Parathyroid adenoma (tissue), 2 donors: ENCODE measurements around the gene PRICKLE1.

Experiments
- H2AFZ ChIP-seq: fragments of 300-600 bp; sonication (generic); one replicate; pipeline ENCODE4 v1.7.0; 2017; ENCODE audit warnings: antibody characterized with exemption, mild to moderate bottlenecking
- H3K27ac ChIP-seq: fragments of 300-600 bp; sonication (generic); one replicate; pipeline ENCODE4 v1.7.0; 2017
- H3K27me3 ChIP-seq: fragments of 300-600 bp; sonication (generic); one replicate; pipeline ENCODE4 v1.7.0; 2017; ENCODE audit warnings: low read length; ENCODE audit not compliant: control insufficient read depth, insufficient read depth
- H3K36me3 ChIP-seq: fragments of 300-600 bp; sonication (generic); one replicate; pipeline ENCODE4 v1.7.0; 2017; ENCODE audit warnings: low read length; ENCODE audit not compliant: control insufficient read depth, insufficient read depth
- H3K4me1 ChIP-seq: fragments of 300-600 bp; sonication (generic); one replicate; pipeline ENCODE4 v1.7.0; 2017; ENCODE audit warnings: control low read depth
- H3K4me2 ChIP-seq: fragments of 300-600 bp; sonication (generic); one replicate; pipeline ENCODE4 v1.7.0; 2017; ENCODE audit warnings: low read length
- H3K4me3 ChIP-seq: fragments of 300-600 bp; sonication (generic); one replicate; pipeline ENCODE4 v1.7.0; 2017; ENCODE audit warnings: low read depth, low read length
- H3K79me2 ChIP-seq: fragments of 300-600 bp; sonication (generic); one replicate; pipeline ENCODE4 v1.7.0; 2017; ENCODE audit warnings: control low read depth
- H3K9ac ChIP-seq: fragments of 300-600 bp; sonication (generic); one replicate; pipeline ENCODE4 v1.7.0; 2017; ENCODE audit warnings: mild to moderate bottlenecking
- H3K9me3 ChIP-seq: fragments of 300-600 bp; sonication (generic); one replicate; pipeline ENCODE4 v1.7.0; 2017; ENCODE audit warnings: low read length; ENCODE audit not compliant: control insufficient read depth
- TF ChIP-seq, protein P1 (sequence below): fragments of 300-600 bp; sonication (generic); IDR thresholded peaks from one replicate; pipeline ENCODE4 v1.7.0; 2017; ENCODE audit warnings: antibody characterized with exemption, mild to moderate bottlenecking
- donor health status: primary hyperparathyroidism.

PRICKLE1 gene

DNA sequence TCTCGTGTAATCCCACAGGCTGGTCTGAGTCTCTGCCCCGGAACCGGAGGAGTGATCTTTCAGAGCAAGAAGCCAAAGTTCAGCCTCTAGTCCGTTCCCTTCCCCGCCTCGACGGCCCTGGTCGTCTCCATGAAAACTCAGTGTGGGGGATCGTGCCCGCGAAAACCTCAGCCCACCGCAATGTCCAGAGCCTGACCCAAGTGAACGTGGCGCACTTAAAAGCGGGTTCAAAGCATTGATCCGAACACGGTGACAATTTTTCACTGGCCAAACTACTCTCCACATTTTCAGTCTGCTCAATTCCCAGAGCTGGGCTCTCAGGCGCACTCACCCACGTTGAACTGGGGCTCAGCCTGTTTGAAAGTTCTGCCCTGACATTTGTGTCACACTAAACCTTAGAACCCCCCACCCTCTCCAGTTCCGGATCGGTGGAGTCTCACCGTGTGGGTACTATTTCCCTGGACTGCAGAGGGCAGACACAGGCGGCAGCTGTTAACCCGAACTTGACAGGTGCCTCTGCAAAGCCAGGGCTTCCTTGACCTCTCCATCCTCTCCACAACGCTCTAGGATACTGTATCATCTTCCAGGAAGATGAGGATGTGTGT lies 886 bp upstream of the PRICKLE1 start:
- Histone ChIP-seq H3K9ac (no peak overlapping the region), H3K27ac (no peak overlapping the region)

DNA sequence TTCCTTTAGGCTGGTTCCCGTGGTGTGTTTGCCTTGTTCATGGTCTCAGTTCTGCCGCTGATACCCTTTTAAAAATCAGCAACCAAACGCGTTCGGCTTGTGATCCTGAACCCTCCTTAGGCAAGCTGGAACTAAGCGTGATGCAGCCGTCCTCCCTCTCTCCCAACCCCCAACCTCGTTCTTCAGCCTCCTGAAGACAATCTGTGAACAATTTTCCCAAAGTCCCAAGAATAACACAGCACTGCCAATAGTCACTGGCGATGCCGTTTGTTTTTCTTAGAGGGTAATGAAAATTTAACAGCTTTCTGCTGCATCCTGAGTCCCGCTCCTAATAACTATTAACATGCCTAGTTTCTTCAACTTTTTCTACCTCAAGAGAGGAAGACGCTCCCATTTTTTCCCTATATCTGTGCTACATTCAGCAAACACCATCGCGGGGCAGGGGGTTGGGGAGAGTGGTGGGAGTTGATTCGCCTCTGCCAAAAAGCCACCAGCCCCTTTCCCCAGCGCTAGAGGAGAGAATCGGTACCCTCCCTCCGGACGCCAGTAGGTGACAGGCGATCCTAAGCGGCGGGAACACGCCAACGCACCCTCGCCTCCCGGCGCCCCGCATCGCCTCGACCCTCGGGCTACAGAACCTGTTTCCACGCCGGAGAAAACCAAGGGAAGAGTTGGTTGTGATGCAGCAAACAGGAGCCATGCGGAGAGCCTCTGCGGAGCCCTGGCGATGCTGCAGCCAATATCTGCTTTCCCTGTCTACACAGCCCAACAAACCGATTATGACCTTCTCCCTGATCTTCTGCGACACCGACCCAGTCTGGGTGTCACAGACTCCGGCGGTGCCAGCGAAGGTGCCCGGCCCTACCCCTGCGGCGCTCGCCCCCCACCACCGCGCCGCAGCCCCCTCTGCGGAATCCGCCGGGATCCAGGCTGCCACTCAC lies 752 bp downstream of the PRICKLE1 start:
- H3K36me3 ChIP-seq: no peaks in the 10 kb centered on the region

More for the DNA sequence above, 886 bp upstream of the PRICKLE1 start:
- H3K4me3 ChIP-seq: peak overlapping the region; percentile 44
- no peaks in the 10 kb centered on the region for H3K27me3 ChIP-seq
- TF ChIP-seq, protein P1, sequence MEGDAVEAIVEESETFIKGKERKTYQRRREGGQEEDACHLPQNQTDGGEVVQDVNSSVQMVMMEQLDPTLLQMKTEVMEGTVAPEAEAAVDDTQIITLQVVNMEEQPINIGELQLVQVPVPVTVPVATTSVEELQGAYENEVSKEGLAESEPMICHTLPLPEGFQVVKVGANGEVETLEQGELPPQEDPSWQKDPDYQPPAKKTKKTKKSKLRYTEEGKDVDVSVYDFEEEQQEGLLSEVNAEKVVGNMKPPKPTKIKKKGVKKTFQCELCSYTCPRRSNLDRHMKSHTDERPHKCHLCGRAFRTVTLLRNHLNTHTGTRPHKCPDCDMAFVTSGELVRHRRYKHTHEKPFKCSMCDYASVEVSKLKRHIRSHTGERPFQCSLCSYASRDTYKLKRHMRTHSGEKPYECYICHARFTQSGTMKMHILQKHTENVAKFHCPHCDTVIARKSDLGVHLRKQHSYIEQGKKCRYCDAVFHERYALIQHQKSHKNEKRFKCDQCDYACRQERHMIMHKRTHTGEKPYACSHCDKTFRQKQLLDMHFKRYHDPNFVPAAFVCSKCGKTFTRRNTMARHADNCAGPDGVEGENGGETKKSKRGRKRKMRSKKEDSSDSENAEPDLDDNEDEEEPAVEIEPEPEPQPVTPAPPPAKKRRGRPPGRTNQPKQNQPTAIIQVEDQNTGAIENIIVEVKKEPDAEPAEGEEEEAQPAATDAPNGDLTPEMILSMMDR: no peak
- no peaks in the 10 kb centered on the region for H3K79me2 ChIP-seq
- peak overlapping the region; percentile 76 for H2AFZ ChIP-seq
- peak overlapping the region; percentile 72 for H3K4me2 ChIP-seq
- peaks cover 3% of the 10 kb centered on the region for H3K4me1 ChIP-seq
- H3K36me3 ChIP-seq: no peaks in the 10 kb centered on the region
- no peaks in the 10 kb centered on the region for H3K9me3 ChIP-seq

DNA sequence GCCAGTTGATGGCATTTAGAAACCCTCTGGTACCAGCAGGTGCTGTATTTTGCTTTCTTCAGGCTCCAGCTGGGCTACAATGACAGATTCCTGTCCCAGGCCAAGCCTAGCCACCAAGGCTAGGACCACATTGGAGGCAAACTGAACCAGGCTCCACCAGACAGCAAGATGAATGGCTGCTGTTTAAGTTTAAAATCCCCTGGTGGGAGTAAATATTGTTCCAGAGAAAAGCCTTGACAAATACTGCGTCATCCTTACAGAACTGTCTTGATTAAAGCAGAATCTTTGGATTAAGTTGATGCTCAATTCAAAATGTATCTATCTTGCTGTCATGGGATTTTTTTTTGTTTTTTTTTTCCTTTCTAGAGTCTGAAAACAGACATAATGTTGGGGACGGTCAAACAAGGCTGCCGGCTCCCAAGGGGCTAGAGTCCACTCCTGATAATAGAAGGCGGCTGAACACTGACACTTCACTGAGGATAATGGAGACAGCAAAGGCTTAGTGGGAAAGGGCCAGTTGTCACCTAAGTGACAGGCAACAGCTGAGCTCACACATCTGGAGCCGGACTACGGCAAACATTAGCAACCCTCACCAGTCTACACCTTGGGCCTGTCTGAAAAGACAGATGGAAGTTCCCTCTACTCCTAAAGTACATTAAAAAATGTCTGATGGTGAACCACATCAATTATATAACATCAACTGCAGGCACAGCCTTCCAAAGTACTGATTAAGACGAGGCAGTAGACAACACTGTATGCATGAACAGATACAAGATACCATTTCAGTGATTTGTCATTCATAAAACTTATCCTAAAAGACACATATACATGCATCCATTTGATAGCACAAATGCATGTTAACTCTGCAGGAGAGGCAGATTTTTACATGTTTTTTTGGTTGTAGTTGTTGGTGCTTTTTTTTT lies 1.7 kb downstream of the PRICKLE1 start:
- Histone ChIP-seq H3K27me3 (no peaks in the 10 kb centered on the region), H3K4me1 (peaks cover 3% of the 10 kb centered on the region), H3K9me3 (no peaks in the 10 kb centered on the region), H2AFZ (no peak overlapping the region), H3K4me2 (no peak overlapping the region), H3K79me2 (no peaks in the 10 kb centered on the region), H3K4me3 (peak overlapping the region; percentile 64), H3K36me3 (no peaks in the 10 kb centered on the region), H3K27ac (no peak overlapping the region), H3K9ac (no peak overlapping the region)
- TF ChIP-seq, protein P1: no peak

More for the DNA sequence above, 752 bp downstream of the PRICKLE1 start:
- H3K4me2 ChIP-seq: peak overlapping the region; percentile 78
- H3K4me3 ChIP-seq: peak overlapping the region; percentile 64
- H3K27ac ChIP-seq: no peak overlapping the region
- TF ChIP-seq, protein P1: no peak
- H3K9ac ChIP-seq: no peak overlapping the region
- no peaks in the 10 kb centered on the region for H3K27me3 ChIP-seq
- peaks cover 3% of the 10 kb centered on the region for H3K4me1 ChIP-seq
- H3K79me2 ChIP-seq: no peaks in the 10 kb centered on the region
- peak overlapping the region; percentile 77 for H2AFZ ChIP-seq
- no peaks in the 10 kb centered on the region for H3K9me3 ChIP-seq

DNA sequence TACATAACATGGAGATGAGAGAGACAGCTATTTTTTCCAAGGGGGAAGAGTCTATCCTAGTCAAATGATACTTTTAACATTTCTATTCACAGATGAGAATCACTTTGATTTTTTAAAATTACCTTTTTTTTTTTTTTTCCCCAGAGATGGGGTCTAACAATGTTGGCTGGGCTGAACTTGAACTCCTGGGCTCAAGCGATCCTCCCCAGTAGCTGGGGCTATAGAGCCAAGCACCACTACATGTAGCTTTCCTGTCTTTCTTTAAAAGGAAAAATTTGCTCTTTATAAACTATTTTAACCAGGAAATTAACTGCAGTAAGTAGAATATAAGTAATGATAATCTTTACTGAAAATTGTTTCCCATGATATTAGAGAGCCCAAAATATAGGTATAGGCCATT lies 3.3 kb downstream of the PRICKLE1 start:
- Histone ChIP-seq H3K9me3 (no peaks in the 10 kb centered on the region), H3K4me1 (peaks cover 3% of the 10 kb centered on the region), H3K4me2 (no peak overlapping the region), H3K27me3 (no peaks in the 10 kb centered on the region), H2AFZ (no peak overlapping the region), H3K9ac (no peak overlapping the region), H3K4me3 (no peak overlapping the region), H3K27ac (no peak overlapping the region), H3K79me2 (no peaks in the 10 kb centered on the region), H3K36me3 (no peaks in the 10 kb centered on the region)
- TF ChIP-seq, protein P1: no peak
